Endothelial cell of umbilical vein (primary cell): Measurements from ENCODE around the gene SNPH.

Experiments
- CTCF ChIP-seq, 2 donors: IDR thresholded peaks; 1 replicate in 1 of 2; 2 replicates in 1 of 2; pipeline ENCODE4 v1.5.1; 2011; ENCODE audit warnings: low read length in 2 of 2, mild to moderate bottlenecking in 2 of 2, moderate library complexity in 2 of 2, control low read depth in 1 of 2, inconsistent platforms in 1 of 2, low read depth in 1 of 2; ENCODE audit not compliant: insufficient read depth in 1 of 2; ENCODE audit errors: extremely low read depth in 1 of 2
- EZH2 ChIP-seq: IDR thresholded peaks from 2 replicates; pipeline ENCODE4 v1.6.1; 2012; ENCODE audit warnings: borderline replicate concordance, low read depth, mild to moderate bottlenecking, moderate library complexity, low read length, inconsistent platforms; ENCODE audit not compliant: severe bottlenecking
- FOS ChIP-seq: IDR thresholded peaks from 2 replicates; pipeline ENCODE4 v1.6.1; 2011; ENCODE audit warnings: mild to moderate bottlenecking, low read length, moderate library complexity, borderline replicate concordance; ENCODE audit not compliant: insufficient read depth
- GATA2 ChIP-seq: IDR thresholded peaks from 2 replicates; pipeline ENCODE4 v1.7.0; 2011; ENCODE audit warnings: low read depth, mild to moderate bottlenecking, moderate library complexity, mixed read lengths, low read length; ENCODE audit not compliant: insufficient read length, insufficient read depth
- JUN ChIP-seq: IDR thresholded peaks from 2 replicates; pipeline ENCODE4 v1.6.1; 2011; ENCODE audit warnings: borderline replicate concordance, low read depth; ENCODE audit not compliant: insufficient read length, insufficient read depth
- MAX ChIP-seq: IDR thresholded peaks from 2 replicates; pipeline ENCODE4 v1.6.1; 2011; ENCODE audit not compliant: insufficient read depth, insufficient read length
- MYC ChIP-seq: IDR thresholded peaks from one replicate; pipeline ENCODE4 v1.6.1; 2011; ENCODE audit warnings: mild to moderate bottlenecking, low read depth, low read length
- POLR2A ChIP-seq: IDR thresholded peaks from 2 replicates; pipeline ENCODE4 v1.6.1; 2012; ENCODE audit warnings: low read depth, mild to moderate bottlenecking, control low read depth, low read length
- POLR2AphosphoS5 ChIP-seq: IDR thresholded peaks from 2 replicates; pipeline ENCODE4 v1.6.1; 2012; ENCODE audit warnings: low read depth, mild to moderate bottlenecking, control low read depth, low read length, moderate library complexity; ENCODE audit not compliant: insufficient read depth

DNA sequence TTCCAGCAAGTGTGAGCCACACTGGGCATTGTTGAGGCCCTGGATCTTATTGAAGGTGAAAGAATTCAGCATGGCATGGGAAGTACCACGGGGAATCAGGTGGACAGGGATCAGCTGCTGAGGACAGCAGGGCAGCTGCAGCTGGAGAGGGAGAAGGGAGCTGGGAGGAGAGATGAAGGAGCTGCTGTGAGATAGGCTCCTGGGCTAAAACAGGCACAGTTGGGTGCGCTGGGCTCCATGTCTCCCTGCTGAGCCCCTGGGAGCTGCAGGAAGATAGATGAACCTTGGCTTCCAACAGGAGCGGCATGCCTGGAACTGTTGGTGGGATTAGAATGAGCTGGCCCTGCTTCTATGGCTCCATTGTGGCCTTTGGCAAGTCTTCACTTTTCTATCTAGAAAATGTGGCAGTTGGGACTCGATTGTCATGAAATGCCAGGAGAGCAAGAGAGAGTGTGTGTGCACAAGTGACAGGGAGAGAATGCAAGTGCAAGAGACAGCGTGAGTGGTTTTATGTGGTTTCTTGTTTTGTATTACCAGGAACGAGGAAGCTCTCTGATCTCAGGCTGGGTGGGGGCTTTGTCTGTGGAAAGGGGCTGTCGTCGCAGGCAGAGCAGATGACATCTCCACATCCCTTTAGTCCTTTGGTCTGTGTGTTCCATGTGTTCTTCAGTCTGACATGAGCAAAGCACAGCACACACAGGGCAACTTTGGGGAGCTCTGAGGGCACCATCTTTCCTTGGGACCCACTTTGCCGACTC is 20.4 kb downstream of the SNPH start:
- TF ChIP-seq EZH2 (no peak), CTCF (IDR thresholded peaks at IDR 0.05; ENCODE audit: extremely low read depth in 1 of 2, insufficient read depth in 1 of 2, low read depth in 1 of 2, low read length in 2 of 2) (no peak), POLR2A (no peak), MAX (no peak), JUN (no peak), MYC (no peak), GATA2 (no peak), POLR2AphosphoS5 (no peak), FOS (no peak)
